ENCODE results near the gene GJC1. TPM values are rescaled to one million over a fixed set of nuclear protein-coding genes. Genes with fewer than 3 reads are reported as not detected.

Gene GJC1
- total RNA-seq, result 10.3 and 10.5 TPM in 2 replicates

GRCh38 chr17:44829523-44830358 is at the start of gene GJC1:
GJC1 (minus strand) TSS chr17:44830287; CDS start chr17:44805817, 24,470 bp downstream.
- Histone ChIP-seq H3K79me2 (ENCODE audit: insufficient read depth, low read length) (peaks cover 46% of the 10 kb centered on the region), H3K9me3 (ENCODE audit: low read depth, low read length) (no peaks in the 10 kb centered on the region), H3K27me3 (ENCODE audit: insufficient read depth, low read length) (no peaks in the 10 kb centered on the region), H3K36me3 (ENCODE audit: insufficient read depth, low read length) (no peaks in the 10 kb centered on the region), H3K4me3 (ENCODE audit: insufficient read depth, low read length) (peak within 1 kb of the TSS; percentile 85), H2AFZ (ENCODE audit: low read length) (peak within 1 kb of the TSS; percentile 92), H3K27ac (ENCODE audit: low read depth, low read length) (peak within 1 kb of the TSS; percentile 49), H3K4me1 (ENCODE audit: insufficient read depth, low read length) (peaks cover 19% of the 10 kb centered on the region), H4K20me1 (ENCODE audit: insufficient read depth, low read length) (peaks cover 2% of the 10 kb centered on the region), H3K4me2 (ENCODE audit: insufficient read depth, low read length) (peak within 1 kb of the TSS; percentile 88)
- DNase-seq (ENCODE audit: insufficient read length, low spot score, missing footprints), result peak; percentile 91
- TF ChIP-seq CTCF (IDR thresholded peaks at IDR 0.05; ENCODE audit: extremely low read depth, low read depth, low read length), result no peak

GRCh38 chr17:44879376-44879775 is 49.3 kb upstream of the GJC1 start:
- no peak for TF ChIP-seq CTCF (IDR thresholded peaks at IDR 0.05; ENCODE audit: extremely low read depth, low read depth, low read length)
- no peak overlapping the region for H3K4me2 ChIP-seq (ENCODE audit: insufficient read depth, low read length)
- H4K20me1 ChIP-seq (ENCODE audit: insufficient read depth, low read length), result peaks cover 4% of the 10 kb centered on the region

GRCh38 chr17:44878627-44879221 is 48.6 kb upstream of the GJC1 start:
- H2AFZ ChIP-seq (ENCODE audit: low read length), result no peak overlapping the region
- no peaks in the 10 kb centered on the region for H3K27me3 ChIP-seq (ENCODE audit: insufficient read depth, low read length)
- DNase-seq (ENCODE audit: insufficient read length, low spot score, missing footprints), result peak; percentile 87
- no peak overlapping the region for H3K4me3 ChIP-seq (ENCODE audit: insufficient read depth, low read length)
- H3K79me2 ChIP-seq (ENCODE audit: insufficient read depth, low read length), result no peaks in the 10 kb centered on the region
- H3K4me2 ChIP-seq (ENCODE audit: insufficient read depth, low read length), result no peak overlapping the region
- no peaks in the 10 kb centered on the region for H3K4me1 ChIP-seq (ENCODE audit: insufficient read depth, low read length)
- no peaks in the 10 kb centered on the region for H3K9me3 ChIP-seq (ENCODE audit: low read depth, low read length)
- peaks cover 4% of the 10 kb centered on the region for H4K20me1 ChIP-seq (ENCODE audit: insufficient read depth, low read length)
- H3K36me3 ChIP-seq (ENCODE audit: insufficient read depth, low read length), result peaks cover 74% of the 10 kb centered on the region
- TF ChIP-seq CTCF (IDR thresholded peaks at IDR 0.05; ENCODE audit: extremely low read depth, low read depth, low read length), result peak; percentile 72
- H3K27ac ChIP-seq (ENCODE audit: low read depth, low read length), result no peak overlapping the region

More at GRCh38 chr17:44879376-44879775, 49.3 kb upstream of the GJC1 start:
- no peaks in the 10 kb centered on the region for H3K79me2 ChIP-seq (ENCODE audit: insufficient read depth, low read length)
- H3K4me3 ChIP-seq (ENCODE audit: insufficient read depth, low read length), result no peak overlapping the region
- H3K4me1 ChIP-seq (ENCODE audit: insufficient read depth, low read length), result no peaks in the 10 kb centered on the region
- H3K27ac ChIP-seq (ENCODE audit: low read depth, low read length), result no peak overlapping the region
- H3K9me3 ChIP-seq (ENCODE audit: low read depth, low read length), result no peaks in the 10 kb centered on the region
- no peak for DNase-seq (ENCODE audit: insufficient read length, low spot score, missing footprints)
- H3K27me3 ChIP-seq (ENCODE audit: insufficient read depth, low read length), result no peaks in the 10 kb centered on the region
- H2AFZ ChIP-seq (ENCODE audit: low read length), result no peak overlapping the region
- peaks cover 71% of the 10 kb centered on the region for H3K36me3 ChIP-seq (ENCODE audit: insufficient read depth, low read length)

GRCh38 chr17:44877121-44877520 is 47.0 kb upstream of the GJC1 start:
- no peak overlapping the region for H3K4me2 ChIP-seq (ENCODE audit: insufficient read depth, low read length)
- H3K9me3 ChIP-seq (ENCODE audit: low read depth, low read length), result no peaks in the 10 kb centered on the region
- peaks cover 71% of the 10 kb centered on the region for H3K36me3 ChIP-seq (ENCODE audit: insufficient read depth, low read length)

More at GRCh38 chr17:44877121-44877520, 47.0 kb upstream of the GJC1 start:
- Histone ChIP-seq H4K20me1 (ENCODE audit: insufficient read depth, low read length) (no peaks in the 10 kb centered on the region), H3K4me1 (ENCODE audit: insufficient read depth, low read length) (no peaks in the 10 kb centered on the region), H2AFZ (ENCODE audit: low read length) (no peak overlapping the region), H3K79me2 (ENCODE audit: insufficient read depth, low read length) (no peaks in the 10 kb centered on the region), H3K4me3 (ENCODE audit: insufficient read depth, low read length) (no peak overlapping the region), H3K27ac (ENCODE audit: low read depth, low read length) (no peak overlapping the region), H3K27me3 (ENCODE audit: insufficient read depth, low read length) (no peaks in the 10 kb centered on the region)
- no peak for TF ChIP-seq CTCF (IDR thresholded peaks at IDR 0.05; ENCODE audit: extremely low read depth, low read depth, low read length)
- no peak for DNase-seq (ENCODE audit: insufficient read length, low spot score, missing footprints)
